Natural killer cell (primary cell): ENCODE results near the gene FGFR2. TPM values are rescaled to one million over a fixed set of nuclear protein-coding genes. Genes with fewer than 3 reads are reported as not detected.

ENCODE experiments used
- ATAC-seq, 3 donors: fragments of 150-1000 bp in 2 of 3; fragments of 200-7000 bp in 1 of 3; cut with Tn5 transposase; 1 replicate in 1 of 3; 2 replicates in 2 of 3; pipeline ENCODE4 v1.10.0; 2021; ENCODE audit warnings: mild to moderate bottlenecking in 2 of 3, moderate library complexity in 2 of 3
- DNase-seq, 2 donors: peaks; one replicate each; pipeline versions ENCODE4 v3.0.0 to v3.0.0-alpha.2; 2013 to 2021; ENCODE audit warnings: mixed read lengths in 1 of 2
- H3K27ac ChIP-seq: one replicate; pipeline ENCODE4 v1.5.1; 2013; ENCODE audit warnings: mild to moderate bottlenecking, low read length
- H3K27me3 ChIP-seq: one replicate; pipeline ENCODE4 v1.6.1; 2013; ENCODE audit warnings: low read length; ENCODE audit not compliant: control insufficient read depth, insufficient read depth
- H3K36me3 ChIP-seq: one replicate; pipeline ENCODE4 v1.6.1; 2013; ENCODE audit warnings: low read length; ENCODE audit not compliant: control insufficient read depth, insufficient read depth
- H3K4me1 ChIP-seq: one replicate; pipeline ENCODE4 v1.6.1; 2013; ENCODE audit warnings: low read length; ENCODE audit not compliant: control insufficient read depth, insufficient read depth
- H3K4me3 ChIP-seq: one replicate; pipeline ENCODE4 v1.5.1; 2013; ENCODE audit warnings: low read length
- H3K9me3 ChIP-seq: one replicate; pipeline ENCODE4 v1.6.1; 2013; ENCODE audit warnings: low read length; ENCODE audit not compliant: control insufficient read depth, insufficient read depth
- H3K27ac Mint-ChIP-seq, 2 donors: one replicate each; pipeline ENCODE4 v1.8.0; 2022; ENCODE audit warnings: mild to moderate bottlenecking in 2 of 2, mixed read lengths in 2 of 2, moderate library complexity in 1 of 2
- H3K27me3 Mint-ChIP-seq, 2 donors: one replicate each; pipeline ENCODE4 v1.8.0; 2022; ENCODE audit warnings: low read depth in 2 of 2, mixed read lengths in 2 of 2
- H3K36me3 Mint-ChIP-seq: one replicate; pipeline ENCODE4 v1.8.0; 2022; ENCODE audit warnings: mixed read lengths
- H3K4me1 Mint-ChIP-seq, 2 donors: one replicate each; pipeline ENCODE4 v1.8.0; 2022; ENCODE audit warnings: mixed read lengths in 2 of 2
- H3K4me3 Mint-ChIP-seq: one replicate; pipeline ENCODE4 v1.8.0; 2022; ENCODE audit warnings: mild to moderate bottlenecking, moderate library complexity, mixed read lengths
- H3K9me3 Mint-ChIP-seq, 2 donors: one replicate each; pipeline ENCODE4 v1.8.0; 2022; ENCODE audit warnings: mixed read lengths in 2 of 2
- WGBS: methylation state at CpG from one replicate; pipeline ENCODE4 v1.1.7; 2013; ENCODE audit warnings: missing lambda C conversion rate; ENCODE audit not compliant: insufficient coverage; 5-methylcytosine and 5-hydroxymethylcytosine counted together
- intact Hi-C: fragments of 100-400 bp; cut with micrococcal nuclease; formaldehyde crosslinking; loops from one replicate; pipeline ENCODE4 v1.14.2; 2022
- total RNA-seq, 4 donors: library from RNA; stranded (reverse); fragments of 120-200 nt in 1 of 4; gene quantifications; one replicate each; pipeline versions ENCODE4 v1.2.3 to v1.2.4, GENCODE V29; 2013 to 2022
- TF ChIP-seq, protein P1 (sequence below): fragments of 200-600 bp; IDR thresholded peaks from one replicate; pipeline ENCODE4 v1.8.0; 2022; ENCODE audit warnings: antibody characterized with exemption

The FGFR2 gene
- total RNA-seq, 3 donors from 2014 or later (not counting 1 experiment from before 2014, with no cell fraction given), result 0.72 to 5.6 TPM; not detected in 1

DNA sequence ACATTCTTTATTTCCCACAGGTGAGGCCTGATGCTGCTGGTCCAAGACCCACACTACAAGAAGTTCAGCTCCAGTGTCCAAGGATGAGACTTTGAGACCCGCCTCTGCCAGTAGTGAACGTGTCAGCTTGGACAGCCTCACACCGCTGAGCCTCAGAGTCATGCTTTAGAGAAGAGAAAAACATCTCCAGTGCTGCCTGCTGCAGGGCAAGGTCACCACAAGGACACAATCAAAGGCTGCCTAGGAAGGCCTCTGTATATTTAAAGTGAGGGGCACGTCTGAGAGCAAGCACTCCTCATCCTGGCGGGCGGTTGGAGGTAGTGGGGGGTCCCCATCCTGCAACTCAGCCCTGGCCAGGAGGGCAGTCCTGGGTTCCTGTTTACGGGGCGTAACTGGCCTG, 19.3 kb downstream of the FGFR2 start:
- H3K4me1 ChIP-seq, result no peaks in the 10 kb centered on the region
- H3K4me3 ChIP-seq, result no peak overlapping the region
- no peaks in the 10 kb centered on the region for H3K9me3 Mint-ChIP-seq
- peaks cover 0 to 5% of the 10 kb centered on the region in 2 donors for H3K27me3 Mint-ChIP-seq
- 87% methylated on average over 8 of the region's 8 CpGs for WGBS
- no peaks in the 10 kb centered on the region for H3K36me3 ChIP-seq
- no peaks in the 10 kb centered on the region for H3K27me3 ChIP-seq
- H3K4me1 Mint-ChIP-seq, result no peaks in the 10 kb centered on the region
- no peak overlapping the region for H3K27ac ChIP-seq
- no peak overlapping the region for H3K4me3 Mint-ChIP-seq
- ATAC-seq (no peak), DNase-seq (no peak)
- intact Hi-C loops, result no loop called here
- no peaks in the 10 kb centered on the region for H3K9me3 ChIP-seq
- TF ChIP-seq, protein P1, sequence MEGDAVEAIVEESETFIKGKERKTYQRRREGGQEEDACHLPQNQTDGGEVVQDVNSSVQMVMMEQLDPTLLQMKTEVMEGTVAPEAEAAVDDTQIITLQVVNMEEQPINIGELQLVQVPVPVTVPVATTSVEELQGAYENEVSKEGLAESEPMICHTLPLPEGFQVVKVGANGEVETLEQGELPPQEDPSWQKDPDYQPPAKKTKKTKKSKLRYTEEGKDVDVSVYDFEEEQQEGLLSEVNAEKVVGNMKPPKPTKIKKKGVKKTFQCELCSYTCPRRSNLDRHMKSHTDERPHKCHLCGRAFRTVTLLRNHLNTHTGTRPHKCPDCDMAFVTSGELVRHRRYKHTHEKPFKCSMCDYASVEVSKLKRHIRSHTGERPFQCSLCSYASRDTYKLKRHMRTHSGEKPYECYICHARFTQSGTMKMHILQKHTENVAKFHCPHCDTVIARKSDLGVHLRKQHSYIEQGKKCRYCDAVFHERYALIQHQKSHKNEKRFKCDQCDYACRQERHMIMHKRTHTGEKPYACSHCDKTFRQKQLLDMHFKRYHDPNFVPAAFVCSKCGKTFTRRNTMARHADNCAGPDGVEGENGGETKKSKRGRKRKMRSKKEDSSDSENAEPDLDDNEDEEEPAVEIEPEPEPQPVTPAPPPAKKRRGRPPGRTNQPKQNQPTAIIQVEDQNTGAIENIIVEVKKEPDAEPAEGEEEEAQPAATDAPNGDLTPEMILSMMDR, result no peak
- H3K27ac Mint-ChIP-seq, result no peak overlapping the region
- H3K36me3 Mint-ChIP-seq, result no peaks in the 10 kb centered on the region

GRCh38 chr10:121578298-121578697, 19.9 kb downstream of the FGFR2 start:
- no peak overlapping the region for H3K4me3 Mint-ChIP-seq
- no peaks in the 10 kb centered on the region for H3K4me1 Mint-ChIP-seq
- no peaks in the 10 kb centered on the region for H3K27me3 ChIP-seq
- no peaks in the 10 kb centered on the region for H3K4me1 ChIP-seq
- ATAC-seq (no peak), DNase-seq (no peak)
- H3K27ac ChIP-seq, result no peak overlapping the region
- no peak overlapping the region for H3K4me3 ChIP-seq
- 90% methylated on average over 9 of the region's 9 CpGs for WGBS
- TF ChIP-seq, protein P1, result no peak
- no peak overlapping the region for H3K27ac Mint-ChIP-seq
- no peaks in the 10 kb centered on the region for H3K36me3 ChIP-seq
- no peaks in the 10 kb centered on the region for H3K36me3 Mint-ChIP-seq
- peaks cover 0 to 5% of the 10 kb centered on the region in 2 donors for H3K27me3 Mint-ChIP-seq
- intact Hi-C loops, result no loop called here
- no peaks in the 10 kb centered on the region for H3K9me3 Mint-ChIP-seq
- no peaks in the 10 kb centered on the region for H3K9me3 ChIP-seq

GRCh38 chr10:121577568-121577967, 20.7 kb downstream of the FGFR2 start:
- ATAC-seq (no peak), DNase-seq (no peak)
- no peaks in the 10 kb centered on the region for H3K27me3 ChIP-seq
- no peak overlapping the region for H3K27ac Mint-ChIP-seq
- H3K36me3 Mint-ChIP-seq, result no peaks in the 10 kb centered on the region
- no peaks in the 10 kb centered on the region for H3K4me1 Mint-ChIP-seq
- H3K27ac ChIP-seq, result no peak overlapping the region
- no peaks in the 10 kb centered on the region for H3K9me3 Mint-ChIP-seq
- no peaks in the 10 kb centered on the region for H3K36me3 ChIP-seq
- H3K4me3 ChIP-seq, result no peak overlapping the region
- H3K27me3 Mint-ChIP-seq, result peaks cover 0 to 5% of the 10 kb centered on the region in 2 donors
- TF ChIP-seq, protein P1, result no peak
- H3K9me3 ChIP-seq, result no peaks in the 10 kb centered on the region
- intact Hi-C loops, result no loop called here
- no peak overlapping the region for H3K4me3 Mint-ChIP-seq
- WGBS, result 77% methylated on average over 8 of the region's 8 CpGs
- no peaks in the 10 kb centered on the region for H3K4me1 ChIP-seq

- no peak for DNase-seq
- H3K36me3 ChIP-seq, result no peaks in the 10 kb centered on the region
- H3K9me3 ChIP-seq, result no peaks in the 10 kb centered on the region
- TF ChIP-seq, protein P1, result no peak
- Mint-ChIP-seq H3K36me3 (no peaks in the 10 kb centered on the region), H3K4me1 (no peaks in the 10 kb centered on the region), H3K27ac (no peak overlapping the region), H3K9me3 (no peaks in the 10 kb centered on the region), H3K4me3 (no peak overlapping the region), H3K27me3 (peaks cover 0 to 5% of the 10 kb centered on the region in 2 donors)
- no peak overlapping the region for H3K4me3 ChIP-seq
- H3K4me1 ChIP-seq, result no peaks in the 10 kb centered on the region
- WGBS, result 93% methylated on average over 10 of the region's 10 CpGs
- no peak overlapping the region for H3K27ac ChIP-seq
- H3K27me3 ChIP-seq, result no peaks in the 10 kb centered on the region
- no peak for ATAC-seq
- intact Hi-C loops, result no loop called here
These were observed 22.1 kb downstream of the FGFR2 start for GRCh38 chr10:121576139-121576538.
